Kidney (tissue), 14 donors: ENCODE results near the gene ACTG1. TPM values are rescaled to one million over a fixed set of nuclear protein-coding genes. Genes with fewer than 3 reads are reported as not detected.

Experiments
- DNase-seq, 5 donors: peaks; one replicate each; pipeline ENCODE4 v3.0.0-alpha.2; 2013 to 2020
- FAIRE-seq: peaks from 2 replicates; lab custom pipeline; 2012; peaks lifted over from hg19 to GRCh38; lab: Jason Lieb, UNC
- H3K27ac ChIP-seq, 2 donors: one replicate each; pipeline ENCODE4 v1.7.0; 2013; ENCODE audit warnings: low read depth in 2 of 2, low read length in 2 of 2, inconsistent platforms in 1 of 2
- H3K27me3 ChIP-seq: one replicate; pipeline ENCODE4 v1.7.1; 2013; ENCODE audit warnings: low read length, inconsistent platforms; ENCODE audit not compliant: control insufficient read depth, insufficient read depth
- H3K36me3 ChIP-seq, 3 donors: one replicate each; pipeline versions ENCODE4 v1.7.0 to v1.7.1; 2013; ENCODE audit warnings: low read length in 3 of 3, control low read depth in 1 of 3, inconsistent platforms in 1 of 3; ENCODE audit not compliant: insufficient read depth in 3 of 3, control insufficient read depth in 2 of 3
- H3K4me1 ChIP-seq, 3 donors: one replicate each; pipeline versions ENCODE4 v1.7.0 to v1.7.1; 2013; ENCODE audit warnings: low read length in 3 of 3, inconsistent platforms in 1 of 3, low read depth in 1 of 3; ENCODE audit not compliant: control insufficient read depth in 2 of 3, insufficient read depth in 2 of 3
- H3K4me3 ChIP-seq, 3 donors: one replicate each; pipeline versions ENCODE4 v1.7.0 to v1.8.1; 2013; ENCODE audit warnings: low read length in 3 of 3, control low read depth in 1 of 3, inconsistent platforms in 1 of 3
- H3K9ac ChIP-seq, 3 donors: one replicate each; pipeline versions ENCODE4 v1.7.0 to v1.7.1; 2013; ENCODE audit warnings: low read length in 3 of 3, control low read depth in 1 of 3, inconsistent platforms in 1 of 3
- H3K9me3 ChIP-seq, 3 donors: one replicate each; pipeline versions ENCODE4 v1.7.0 to v1.7.1; 2013; ENCODE audit warnings: low read length in 3 of 3, control low read depth in 1 of 3, inconsistent platforms in 1 of 3; ENCODE audit not compliant: control insufficient read depth in 2 of 3, insufficient read depth in 1 of 3
- intact Hi-C: fragments of 100-400 bp; cut with DNase I; formaldehyde crosslinking; loops from one replicate; pipeline ENCODE4 v1.11.1; 2022
- polyA plus RNA-seq: library from polyadenylated mRNA; stranded (reverse); fragments of 350-450 nt; fragmentation: Illumina TruSeq; extraction: RNeasy Lipid Tissue Mini Kit (QIAGEN cat#74804); gene quantifications from one replicate; pipeline ENCODE4 v1.2.3, GENCODE V29; 2014; ENCODE audit warnings: low read depth, low replicate concordance; ENCODE audit not compliant: insufficient read depth
- total RNA-seq: library from RNA; stranded (reverse); fragmentation: NEBNext Ultra II Directional; extraction: Animal tissue kit (Norgen Biotek cat#: 25700); gene quantifications from one replicate; pipeline ENCODE4 v1.2.1, GENCODE V29; 2021
- TF ChIP-seq, protein P1 (sequence below): IDR thresholded peaks from 3 replicates; pipeline ENCODE4 v1.5.1; 2012; ENCODE audit warnings: mild to moderate bottlenecking, moderate library complexity, borderline replicate concordance; ENCODE audit not compliant: insufficient read depth; ENCODE audit errors: extremely low read depth
- donor health status: control.
- donor health status: control.
- donor health status: control.
- donor health status: control.
- donor health status: control.
- donor health status: DM: yes; HTN: yes; CAD: no.
- donor health status: Normal renal cell carcinoma (clear cell type).

ACTG1 gene
- total and polyA plus RNA-seq, 2 donors from 2014 or later: 1,350 to 2,632 TPM

DNA sequence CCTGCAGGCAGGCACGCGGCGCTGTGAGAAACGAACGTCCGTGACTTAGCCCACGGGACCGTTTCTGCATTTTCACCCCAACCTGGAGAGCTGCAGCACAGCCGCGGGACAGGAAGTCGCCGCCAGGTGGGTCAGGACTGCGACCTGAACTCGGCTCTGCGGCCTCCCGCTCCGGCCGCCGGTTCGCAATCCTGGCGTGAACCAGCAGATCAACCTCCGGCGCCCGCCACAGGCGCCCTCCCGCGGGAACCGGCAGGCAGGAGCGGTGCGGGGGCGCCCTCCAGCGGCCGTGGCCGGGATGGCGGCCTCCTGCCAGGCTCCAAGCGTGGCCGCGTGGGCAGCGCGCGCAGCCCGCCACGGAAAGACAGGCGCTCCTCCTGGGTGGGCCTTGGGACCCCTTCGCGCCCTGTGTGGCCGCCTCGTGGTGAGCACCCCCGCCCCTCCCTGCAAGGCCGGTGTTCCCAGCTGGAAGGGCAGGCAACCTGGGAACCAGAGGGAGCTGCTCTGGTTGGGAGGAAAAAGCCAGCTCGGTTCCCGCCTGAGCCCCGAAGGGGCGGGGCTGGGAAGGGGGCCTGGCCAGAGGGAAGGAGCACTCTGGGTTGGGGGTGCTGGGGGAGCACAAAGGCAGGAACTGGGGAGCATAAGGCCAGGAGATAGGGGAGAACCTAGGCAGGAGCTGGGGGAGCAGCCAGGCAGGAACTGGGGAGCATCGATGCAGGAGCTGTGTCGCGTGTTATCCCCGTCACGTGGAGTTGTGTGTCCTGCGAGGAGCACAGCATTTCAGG is 28.2 kb downstream of the ACTG1 start:
- Histone ChIP-seq H3K27me3 (no peaks in the 10 kb centered on the region), H3K9ac (no peak overlapping the region), H3K36me3 (no peaks in the 10 kb centered on the region), H3K4me3 (peak overlapping the region in 2 of 3 donors; percentile 20 to 55), H3K4me1 (peaks cover 0 to 18% (median 4%) of the 10 kb centered on the region in 3 donors), H3K27ac (no peak overlapping the region), H3K9me3 (no peaks in the 10 kb centered on the region)
- DNase-seq (peak; percentile 90 to 96 (median 93)), FAIRE-seq (no peak)
- intact Hi-C loops: loop anchor here (10.0 kb wide), 1 partner anchor 230 kb away; no protein-coding TSS in a partner anchor
- TF ChIP-seq, protein P1, sequence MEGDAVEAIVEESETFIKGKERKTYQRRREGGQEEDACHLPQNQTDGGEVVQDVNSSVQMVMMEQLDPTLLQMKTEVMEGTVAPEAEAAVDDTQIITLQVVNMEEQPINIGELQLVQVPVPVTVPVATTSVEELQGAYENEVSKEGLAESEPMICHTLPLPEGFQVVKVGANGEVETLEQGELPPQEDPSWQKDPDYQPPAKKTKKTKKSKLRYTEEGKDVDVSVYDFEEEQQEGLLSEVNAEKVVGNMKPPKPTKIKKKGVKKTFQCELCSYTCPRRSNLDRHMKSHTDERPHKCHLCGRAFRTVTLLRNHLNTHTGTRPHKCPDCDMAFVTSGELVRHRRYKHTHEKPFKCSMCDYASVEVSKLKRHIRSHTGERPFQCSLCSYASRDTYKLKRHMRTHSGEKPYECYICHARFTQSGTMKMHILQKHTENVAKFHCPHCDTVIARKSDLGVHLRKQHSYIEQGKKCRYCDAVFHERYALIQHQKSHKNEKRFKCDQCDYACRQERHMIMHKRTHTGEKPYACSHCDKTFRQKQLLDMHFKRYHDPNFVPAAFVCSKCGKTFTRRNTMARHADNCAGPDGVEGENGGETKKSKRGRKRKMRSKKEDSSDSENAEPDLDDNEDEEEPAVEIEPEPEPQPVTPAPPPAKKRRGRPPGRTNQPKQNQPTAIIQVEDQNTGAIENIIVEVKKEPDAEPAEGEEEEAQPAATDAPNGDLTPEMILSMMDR: peak; percentile 100

DNA sequence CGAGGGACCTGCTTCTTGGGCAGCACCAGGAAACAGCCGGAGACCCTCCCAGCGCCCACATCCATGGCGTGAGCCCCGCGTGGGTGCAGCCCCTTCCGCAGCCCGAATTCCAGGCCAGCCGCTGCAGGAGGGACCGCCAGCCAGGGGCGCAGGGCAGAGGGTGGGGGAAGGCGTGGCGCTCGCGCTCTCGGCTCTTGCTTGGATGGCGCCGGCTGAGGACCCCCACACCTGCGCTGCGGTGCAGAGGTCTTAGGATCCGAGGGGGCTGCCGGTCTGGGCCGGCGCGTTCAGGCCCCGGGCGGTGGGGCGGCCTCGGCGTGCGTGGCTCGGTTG is 28.8 kb downstream of the ACTG1 start:
- no peaks in the 10 kb centered on the region for H3K36me3 ChIP-seq
- intact Hi-C loops: loop anchor here (10.0 kb wide), 1 partner anchor 229 kb away; no protein-coding TSS in a partner anchor
- H3K27me3 ChIP-seq: no peaks in the 10 kb centered on the region
- no peak overlapping the region for H3K9ac ChIP-seq
- peak overlapping the region in 2 of 3 donors; percentile 20 to 55 for H3K4me3 ChIP-seq
- TF ChIP-seq, protein P1: no peak
- no peak overlapping the region for H3K27ac ChIP-seq
- peak in 2 of 5 donors; percentile 33 to 76 for DNase-seq
- no peak for FAIRE-seq
- no peaks in the 10 kb centered on the region for H3K9me3 ChIP-seq
- H3K4me1 ChIP-seq: peaks cover 0 to 18% (median 4%) of the 10 kb centered on the region in 3 donors

DNA sequence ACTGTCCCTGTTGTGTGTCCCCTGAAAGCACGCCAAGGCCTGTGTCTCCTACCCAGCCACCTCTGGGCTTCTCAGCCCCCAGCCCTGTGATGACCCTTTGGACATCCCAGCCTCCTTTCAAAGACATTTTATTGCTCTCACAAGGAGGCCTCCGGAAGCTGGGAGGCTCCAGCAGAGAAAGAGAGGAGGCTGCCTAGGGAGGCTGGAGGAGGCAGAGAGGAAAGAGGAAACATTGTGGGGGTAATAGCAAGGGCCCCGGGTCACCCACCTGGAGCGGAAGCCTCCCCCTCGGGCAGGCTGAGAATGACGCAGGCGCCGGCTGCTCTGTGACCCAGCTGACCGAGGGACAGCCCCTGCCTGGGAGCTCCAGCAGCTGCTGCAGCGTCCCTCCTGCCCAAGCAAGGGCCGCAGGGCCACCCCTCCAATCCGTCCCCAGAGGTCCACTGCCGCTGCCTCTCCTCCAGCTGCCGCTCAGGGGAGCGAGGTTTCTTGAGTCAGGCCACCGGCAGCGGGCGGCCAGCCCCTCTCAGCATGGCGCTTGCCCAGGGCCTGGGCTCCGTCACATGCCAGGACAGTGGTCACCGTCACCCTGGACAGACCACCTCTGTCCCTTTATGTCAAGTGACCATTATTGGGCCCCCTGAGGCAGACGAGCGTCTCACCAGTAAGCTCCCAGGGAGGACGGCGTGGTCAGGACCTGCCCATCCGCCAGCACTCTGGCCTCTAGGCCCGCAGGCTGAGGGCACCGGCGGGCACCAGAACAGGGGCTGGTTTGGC is 29.3 kb downstream of the ACTG1 start:
- H3K4me1 ChIP-seq: peaks cover 0 to 18% (median 4%) of the 10 kb centered on the region in 3 donors
- H3K27ac ChIP-seq: no peak overlapping the region
- TF ChIP-seq, protein P1: no peak
- no peak overlapping the region for H3K4me3 ChIP-seq
- H3K9me3 ChIP-seq: no peaks in the 10 kb centered on the region
- no peaks in the 10 kb centered on the region for H3K36me3 ChIP-seq
- DNase-seq: peak; percentile 71 to 88 (median 84)
- H3K27me3 ChIP-seq: no peaks in the 10 kb centered on the region
- FAIRE-seq: no peak
- no peak overlapping the region for H3K9ac ChIP-seq
- intact Hi-C loops: loop anchor here (10.0 kb wide), 1 partner anchor 228 kb away; no protein-coding TSS in a partner anchor
